Neural progenitor cell (in vitro differentiated cells): Measurements from ENCODE around the gene TLDC2.

Experiments
- EZH2 ChIP-seq: fragments of 200-600 bp; sonication (generic); IDR thresholded peaks from 2 replicates; pipeline ENCODE4 v1.6.1; 2017; ENCODE audit warnings: antibody characterized with exemption, mild to moderate bottlenecking, moderate library complexity
- EZH2phosphoT487 ChIP-seq: fragments of 200-600 bp; sonication (generic); IDR thresholded peaks from 2 replicates; pipeline ENCODE4 v1.6.1; 2017; ENCODE audit warnings: antibody characterized with exemption
- TF ChIP-seq, protein P1 (sequence below): fragments of 200-600 bp; sonication (generic); IDR thresholded peaks from 2 replicates; pipeline ENCODE4 v1.5.1; 2017; ENCODE audit warnings: antibody characterized with exemption, mild to moderate bottlenecking

DNA sequence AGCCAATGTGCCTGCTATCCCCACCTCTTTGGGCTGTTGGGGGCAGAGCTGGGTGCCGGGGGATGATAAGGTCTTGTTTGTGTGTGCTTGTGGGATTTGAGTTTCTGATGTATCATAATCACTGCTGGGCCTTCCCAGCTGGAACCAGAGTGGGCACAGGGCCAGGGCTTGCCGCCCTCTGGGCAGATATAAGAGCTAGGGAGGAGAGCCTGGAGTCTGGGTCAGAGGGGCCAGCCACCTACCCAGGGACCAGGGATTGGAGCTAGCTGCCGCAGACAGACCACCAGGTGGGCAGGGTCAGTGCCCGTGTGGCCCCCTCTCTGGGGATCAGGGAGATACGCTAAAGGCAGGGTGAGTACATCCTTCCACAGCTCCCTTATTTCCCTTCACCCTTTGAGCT is 3.1 kb upstream of the TLDC2 start:
- TF ChIP-seq, protein P1, sequence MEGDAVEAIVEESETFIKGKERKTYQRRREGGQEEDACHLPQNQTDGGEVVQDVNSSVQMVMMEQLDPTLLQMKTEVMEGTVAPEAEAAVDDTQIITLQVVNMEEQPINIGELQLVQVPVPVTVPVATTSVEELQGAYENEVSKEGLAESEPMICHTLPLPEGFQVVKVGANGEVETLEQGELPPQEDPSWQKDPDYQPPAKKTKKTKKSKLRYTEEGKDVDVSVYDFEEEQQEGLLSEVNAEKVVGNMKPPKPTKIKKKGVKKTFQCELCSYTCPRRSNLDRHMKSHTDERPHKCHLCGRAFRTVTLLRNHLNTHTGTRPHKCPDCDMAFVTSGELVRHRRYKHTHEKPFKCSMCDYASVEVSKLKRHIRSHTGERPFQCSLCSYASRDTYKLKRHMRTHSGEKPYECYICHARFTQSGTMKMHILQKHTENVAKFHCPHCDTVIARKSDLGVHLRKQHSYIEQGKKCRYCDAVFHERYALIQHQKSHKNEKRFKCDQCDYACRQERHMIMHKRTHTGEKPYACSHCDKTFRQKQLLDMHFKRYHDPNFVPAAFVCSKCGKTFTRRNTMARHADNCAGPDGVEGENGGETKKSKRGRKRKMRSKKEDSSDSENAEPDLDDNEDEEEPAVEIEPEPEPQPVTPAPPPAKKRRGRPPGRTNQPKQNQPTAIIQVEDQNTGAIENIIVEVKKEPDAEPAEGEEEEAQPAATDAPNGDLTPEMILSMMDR, result no peak
- TF ChIP-seq EZH2 (no peak), EZH2phosphoT487 (no peak)
